Spinal cord (tissue), 10 donors: ENCODE results near the gene SPECC1. TPM values are rescaled to one million over a fixed set of nuclear protein-coding genes. Genes with fewer than 3 reads are reported as not detected.

ENCODE experiments used
- DNase-seq, 6 donors: peaks; one replicate each; pipeline versions ENCODE4 v3.0.0 to v3.0.0-alpha.2; 2013 to 2015; ENCODE audit warnings: low spot score in 6 of 6, low read depth in 4 of 6
- H3K27ac ChIP-seq: one replicate; pipeline ENCODE4 v1.5.1; 2013; ENCODE audit warnings: low read depth, low read length, control low read depth
- H3K27me3 ChIP-seq: one replicate; pipeline ENCODE4 v1.6.1; 2013; ENCODE audit warnings: low read length; ENCODE audit not compliant: control insufficient read depth, insufficient read depth
- H3K36me3 ChIP-seq: one replicate; pipeline ENCODE4 v1.6.1; 2013; ENCODE audit warnings: low read length; ENCODE audit not compliant: control insufficient read depth, insufficient read depth
- H3K4me1 ChIP-seq: one replicate; pipeline ENCODE4 v1.6.1; 2013; ENCODE audit warnings: low read length; ENCODE audit not compliant: control insufficient read depth, insufficient read depth
- H3K4me3 ChIP-seq: one replicate; pipeline ENCODE4 v1.5.1; 2013; ENCODE audit warnings: low read depth, low read length, control low read depth
- H3K9me3 ChIP-seq: one replicate; pipeline ENCODE4 v1.6.1; 2013; ENCODE audit warnings: low read length; ENCODE audit not compliant: control insufficient read depth, insufficient read depth
- WGBS: methylation state at CpG from one replicate; pipeline ENCODE4 v1.1.5; 2013; ENCODE audit warnings: missing lambda C conversion rate; ENCODE audit not compliant: insufficient coverage; 5-methylcytosine and 5-hydroxymethylcytosine counted together
- polyA plus RNA-seq, 2 donors: library from polyadenylated mRNA; unstranded; fragments of 120-200 nt; gene quantifications; one replicate each; pipeline ENCODE4 v1.2.1, GENCODE V29; 2013; ENCODE audit not compliant: insufficient read length in 2 of 2
- total RNA-seq, 2 donors: library from RNA; depleted of rRNA in 1 of 2; stranded (reverse); fragments of 120-200 nt in 1 of 2; fragments of >200 nt in 1 of 2; gene quantifications; one replicate each; pipeline versions ENCODE4 v1.2.3 to v1.2.4, GENCODE V29; 2013 to 2014
- donor health status: healthy.

SPECC1 gene
- total and polyA plus RNA-seq, 4 donors: 45.6 to 52.1 (median 49.9) TPM

DNA sequence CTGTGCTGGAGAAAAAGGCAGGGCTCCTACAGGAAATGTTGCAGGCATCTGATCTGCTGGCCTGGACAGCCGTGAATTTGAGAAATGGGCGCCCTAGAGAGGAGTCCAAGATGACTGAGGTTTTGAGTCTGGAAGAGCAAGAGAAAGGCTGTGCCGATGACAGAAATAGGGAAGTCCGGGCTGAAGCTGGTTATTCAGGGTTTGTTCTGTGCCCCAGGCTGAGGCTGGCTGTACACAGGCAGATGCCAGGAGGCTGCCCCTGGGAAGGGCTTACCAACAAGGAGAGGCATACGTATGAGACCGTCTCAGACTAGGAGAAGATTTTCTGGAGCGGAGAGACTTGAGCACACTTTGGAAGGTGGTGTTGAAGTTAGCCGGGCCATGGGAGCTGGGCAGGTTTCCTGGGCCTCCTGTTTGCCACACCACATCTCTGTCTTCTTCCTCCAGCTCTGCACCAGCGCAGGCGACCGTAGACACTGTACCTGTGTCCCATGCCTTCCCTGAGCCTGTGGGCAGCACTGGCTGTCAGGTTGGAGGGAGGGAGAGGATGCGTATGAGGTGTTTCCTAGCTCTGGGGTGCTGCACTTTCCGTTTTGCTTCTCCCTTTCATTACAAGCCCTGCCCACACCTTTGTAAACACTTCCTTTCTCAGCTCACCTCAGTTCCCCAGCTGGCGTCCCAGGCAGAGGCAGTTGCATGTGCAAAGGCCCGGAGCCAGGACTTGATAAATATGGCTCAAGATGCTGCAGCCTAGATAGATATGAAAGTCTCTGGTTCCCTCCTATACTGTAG lies 80.8 kb downstream of the SPECC1 start:
- Histone ChIP-seq H3K36me3 (no peaks in the 10 kb centered on the region), H3K9me3 (no peaks in the 10 kb centered on the region), H3K4me3 (no peak overlapping the region), H3K4me1 (peaks cover 14% of the 10 kb centered on the region), H3K27ac (no peak overlapping the region), H3K27me3 (no peaks in the 10 kb centered on the region)
- DNase-seq: no peak
- WGBS: 93% methylated on average over 10 of the region's 15 CpGs

GRCh38 chr17:20091174-20092029 lies 82.2 kb downstream of the SPECC1 start:
- Histone ChIP-seq H3K4me1 (peaks cover 10% of the 10 kb centered on the region), H3K27me3 (no peaks in the 10 kb centered on the region), H3K9me3 (no peaks in the 10 kb centered on the region), H3K36me3 (no peaks in the 10 kb centered on the region), H3K4me3 (no peak overlapping the region), H3K27ac (peak overlapping the region; percentile 59)
- DNase-seq: peak in 2 of 6 donors; percentile 22 to 38
- WGBS: 68% methylated on average over 14 of the region's 19 CpGs

DNA sequence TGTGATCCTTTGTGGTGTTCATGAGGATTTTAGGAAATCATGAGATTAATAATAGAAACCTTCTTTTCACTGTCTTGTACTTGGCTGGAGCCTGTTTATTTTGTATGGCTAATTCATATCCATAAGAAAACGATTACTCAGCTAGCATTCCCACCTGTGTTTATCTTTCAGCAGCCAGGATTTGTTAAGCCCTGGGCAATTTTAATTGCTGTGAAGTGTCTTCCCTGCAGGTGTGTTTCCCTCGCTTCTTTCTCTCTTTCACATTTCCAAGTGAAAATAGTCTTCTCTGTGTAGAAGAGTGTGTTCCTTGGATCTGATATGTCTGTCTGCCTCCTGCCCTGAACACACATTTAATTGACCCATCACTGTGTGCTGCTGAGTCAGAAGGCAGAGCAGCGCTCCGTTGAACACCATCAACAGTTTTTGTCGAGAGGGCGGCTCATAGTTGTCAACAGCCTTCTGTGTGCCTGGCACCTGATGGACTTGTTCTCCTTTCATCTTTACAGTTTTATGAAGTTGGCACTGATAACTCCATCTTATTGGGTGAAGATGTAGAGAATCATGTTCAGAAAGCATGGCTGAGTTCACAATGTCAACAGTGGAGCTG lies 83.2 kb downstream of the SPECC1 start:
- Histone ChIP-seq H3K27me3 (no peaks in the 10 kb centered on the region), H3K4me1 (peaks cover 8% of the 10 kb centered on the region), H3K27ac (no peak overlapping the region), H3K36me3 (peaks cover 6% of the 10 kb centered on the region), H3K4me3 (no peak overlapping the region), H3K9me3 (no peaks in the 10 kb centered on the region)
- WGBS: 53% methylated on average over 3 of the region's 6 CpGs
- peak in 1 of 6 donors; percentile 21 for DNase-seq

DNA sequence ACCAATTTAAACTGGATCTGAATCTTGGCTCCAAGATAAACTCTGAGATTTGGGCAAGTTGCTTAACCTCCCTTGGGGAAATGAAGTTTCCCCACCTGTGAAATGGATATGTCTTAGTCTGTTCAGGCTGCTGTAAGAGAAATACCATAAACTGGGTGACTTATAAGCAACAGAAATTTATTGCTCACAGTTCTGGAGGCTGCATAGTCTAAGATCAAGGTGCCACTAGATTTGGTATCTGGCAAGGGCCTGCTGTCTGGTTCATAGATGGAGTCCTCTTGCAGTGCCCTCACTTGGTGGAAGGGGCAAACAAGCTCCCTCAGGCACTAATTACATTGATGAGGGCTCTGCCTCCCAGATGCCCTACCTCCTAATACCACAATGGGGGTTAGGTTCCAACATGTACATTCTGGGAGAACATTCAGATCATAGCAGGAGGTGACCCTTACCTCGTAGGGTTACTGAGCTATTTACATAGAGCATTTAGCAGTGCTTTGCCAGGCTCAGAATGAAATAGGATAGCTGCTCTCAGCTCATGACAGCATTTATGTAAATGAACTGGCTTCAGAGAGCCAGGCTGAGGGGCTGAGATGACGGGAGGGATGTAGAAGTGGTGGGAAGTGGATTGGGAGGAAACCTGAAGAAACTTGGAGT lies 83.9 kb downstream of the SPECC1 start:
- Histone ChIP-seq H3K27ac (no peak overlapping the region), H3K36me3 (peaks cover 6% of the 10 kb centered on the region), H3K4me1 (peaks cover 8% of the 10 kb centered on the region), H3K9me3 (no peaks in the 10 kb centered on the region), H3K27me3 (no peaks in the 10 kb centered on the region), H3K4me3 (no peak overlapping the region)
- DNase-seq: no peak
- 79% methylated on average over 2 of the region's 2 CpGs for WGBS

DNA sequence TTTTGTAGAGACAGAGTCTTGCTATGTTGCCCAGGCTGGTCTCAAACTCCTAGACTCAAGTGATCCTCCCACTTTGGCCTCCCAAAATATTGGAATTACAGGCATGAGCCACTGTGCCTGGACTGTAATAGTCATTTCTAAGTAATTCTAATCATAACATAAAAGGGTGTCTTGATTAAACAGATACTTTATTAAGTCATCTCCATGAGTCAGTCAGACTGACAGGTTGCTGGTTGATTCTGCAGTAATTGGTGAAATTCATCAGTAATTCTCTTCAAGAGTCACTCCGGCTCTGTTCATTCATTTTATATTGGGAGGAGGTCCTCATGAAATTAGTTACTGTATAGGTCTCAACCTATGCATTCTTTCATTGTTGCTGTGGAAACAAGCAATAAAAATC lies 85.6 kb downstream of the SPECC1 start:
- DNase-seq: no peak
- H3K27ac ChIP-seq: no peak overlapping the region
- peaks cover 8% of the 10 kb centered on the region for H3K36me3 ChIP-seq
- no peaks in the 10 kb centered on the region for H3K9me3 ChIP-seq
- H3K4me3 ChIP-seq: no peak overlapping the region
- no CpG with 5 or more reads among the region's 1 CpG for WGBS
- no peaks in the 10 kb centered on the region for H3K27me3 ChIP-seq
- peaks cover 8% of the 10 kb centered on the region for H3K4me1 ChIP-seq

- no peak overlapping the region for H3K4me3 ChIP-seq
- 15% methylated on average over 17 of the region's 18 CpGs for WGBS
- no peaks in the 10 kb centered on the region for H3K9me3 ChIP-seq
- peaks cover 8% of the 10 kb centered on the region for H3K36me3 ChIP-seq
- peak in 5 of 6 donors; percentile 61 to 94 (median 75) for DNase-seq
- no peaks in the 10 kb centered on the region for H3K27me3 ChIP-seq
- peaks cover 8% of the 10 kb centered on the region for H3K4me1 ChIP-seq
- H3K27ac ChIP-seq: peak overlapping the region; percentile 35
These were observed 86.3 kb downstream of the SPECC1 start for GRCh38 chr17:20095336-20096080.

- Histone ChIP-seq H3K4me1 (peaks cover 8% of the 10 kb centered on the region), H3K36me3 (peaks cover 8% of the 10 kb centered on the region), H3K9me3 (no peaks in the 10 kb centered on the region), H3K4me3 (no peak overlapping the region), H3K27ac (no peak overlapping the region), H3K27me3 (no peaks in the 10 kb centered on the region)
- DNase-seq: no peak
- WGBS: 71% methylated on average over 8 of the region's 8 CpGs
These were observed 87.3 kb downstream of the SPECC1 start for GRCh38 chr17:20096430-20096829.

GRCh38 chr17:20097330-20097729 lies 88.2 kb downstream of the SPECC1 start:
- Histone ChIP-seq H3K36me3 (peaks cover 8% of the 10 kb centered on the region), H3K27ac (no peak overlapping the region), H3K4me1 (peaks cover 8% of the 10 kb centered on the region), H3K4me3 (no peak overlapping the region), H3K27me3 (no peaks in the 10 kb centered on the region), H3K9me3 (no peaks in the 10 kb centered on the region)
- no peak for DNase-seq
- 90% methylated on average over 5 of the region's 6 CpGs for WGBS

DNA sequence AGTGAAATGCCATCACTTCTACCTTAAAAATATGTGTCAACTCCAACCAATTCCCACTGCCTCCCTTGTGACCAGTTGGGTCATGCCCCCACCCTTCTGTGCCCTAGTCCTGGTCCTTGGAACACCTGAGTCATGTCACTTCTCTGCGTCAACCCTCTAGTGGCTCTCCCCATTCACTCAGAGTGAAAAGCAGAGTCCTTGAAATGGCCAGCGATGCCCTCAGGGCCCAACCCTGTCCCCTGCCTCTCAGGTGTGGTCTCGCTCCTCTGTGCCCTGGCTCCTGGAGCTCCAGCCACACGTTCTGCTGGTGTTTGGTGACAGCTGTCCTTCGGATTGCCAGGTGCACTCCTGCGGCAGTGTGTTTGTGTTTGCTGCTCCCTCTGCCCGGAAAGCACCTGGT lies 89.2 kb downstream of the SPECC1 start:
- 90% methylated on average over 7 of the region's 7 CpGs for WGBS
- Histone ChIP-seq H3K27ac (no peak overlapping the region), H3K4me1 (peaks cover 9% of the 10 kb centered on the region)

More for the DNA sequence above, 89.2 kb downstream of the SPECC1 start:
- no peaks in the 10 kb centered on the region for H3K9me3 ChIP-seq
- H3K27me3 ChIP-seq: no peaks in the 10 kb centered on the region
- H3K36me3 ChIP-seq: peaks cover 8% of the 10 kb centered on the region
- H3K4me3 ChIP-seq: no peak overlapping the region
- DNase-seq: no peak
